OCI-LY1 (cell line): ENCODE data around the gene NTPCR.

Experiments
- H2AFZ ChIP-seq: fragments of 200-600 bp; sonication (generic), shearing (Covaris generic); 2 replicates; pipeline ENCODE4 v1.6.0; 2014; ENCODE audit warnings: antibody characterized with exemption, mild to moderate bottlenecking, low read length
- H3F3A ChIP-seq: fragments of 200-600 bp; sonication (generic), shearing (Covaris generic); 2 replicates; pipeline ENCODE4 v1.6.0; 2014; ENCODE audit warnings: mild to moderate bottlenecking, antibody characterized with exemption, low read length, moderate library complexity; ENCODE audit not compliant: insufficient read depth
- H3K27ac ChIP-seq: fragments of 200-600 bp; sonication (generic); 2 replicates; pipeline ENCODE4 v1.5.1; 2014; ENCODE audit warnings: low read length, mixed run types, mild to moderate bottlenecking, low read depth; ENCODE audit not compliant: poor library complexity, severe bottlenecking
- H3K27me3 ChIP-seq: fragments of 200-600 bp; sonication (generic); 2 replicates; pipeline ENCODE4 v1.6.0; 2014; ENCODE audit warnings: antibody characterized with exemption, mild to moderate bottlenecking, low read length, moderate library complexity; ENCODE audit not compliant: insufficient read depth
- H3K36me3 ChIP-seq: fragments of 200-600 bp; sonication (generic); 2 replicates; pipeline ENCODE4 v1.6.1; 2014; ENCODE audit warnings: mild to moderate bottlenecking, antibody characterized with exemption, low read length, moderate library complexity, mixed read lengths; ENCODE audit not compliant: insufficient read depth
- H3K4me1 ChIP-seq: fragments of 200-600 bp; sonication (generic); 2 replicates; pipeline ENCODE4 v1.5.1; 2014; ENCODE audit warnings: mild to moderate bottlenecking, low read length, moderate library complexity; ENCODE audit not compliant: insufficient read depth, severe bottlenecking
- H3K4me2 ChIP-seq: fragments of 200-600 bp; sonication (generic), shearing (Covaris generic); 2 replicates; pipeline ENCODE4 v1.6.1; 2014; ENCODE audit warnings: low read length
- H3K4me3 ChIP-seq: fragments of 200-600 bp; sonication (generic); 2 replicates; pipeline ENCODE4 v1.5.1; 2014; ENCODE audit warnings: low read length, low read depth, mild to moderate bottlenecking, mixed read lengths; ENCODE audit not compliant: poor library complexity, severe bottlenecking
- H3K79me2 ChIP-seq: fragments of 200-600 bp; shearing (Covaris generic); 2 replicates; pipeline ENCODE4 v1.6.1; 2016; ENCODE audit warnings: mixed run types, low read length, mixed read lengths; ENCODE audit not compliant: insufficient read depth
- H3K9ac ChIP-seq: fragments of 200-600 bp; sonication (generic), shearing (Covaris generic); 2 replicates; pipeline ENCODE4 v1.6.1; 2014; ENCODE audit warnings: mild to moderate bottlenecking, low read length, mixed read lengths
- H3K9me2 ChIP-seq: fragments of 200-600 bp; sonication (generic), shearing (Covaris generic); 2 replicates; pipeline ENCODE4 v1.6.1; 2014; ENCODE audit warnings: low read depth, mild to moderate bottlenecking, low read length, mixed read lengths
- H3K9me3 ChIP-seq: fragments of 200-600 bp; shearing (Covaris generic); 2 replicates; pipeline ENCODE4 v1.6.1; 2014; ENCODE audit warnings: low read length, mixed read lengths
- H4K20me1 ChIP-seq: fragments of 200-600 bp; sonication (generic), shearing (Covaris generic); 2 replicates; pipeline ENCODE4 v1.6.0; 2016; ENCODE audit warnings: mild to moderate bottlenecking, low read length; ENCODE audit not compliant: insufficient read depth
- CTCF ChIP-seq: fragments of 200-600 bp; sonication (generic), shearing (Covaris generic); IDR thresholded peaks from 2 replicates; pipeline ENCODE4 v1.5.1; 2017; ENCODE audit warnings: mild to moderate bottlenecking, antibody characterized with exemption, low read length, moderate library complexity, mixed read lengths
- EZH2 ChIP-seq: fragments of 200-600 bp; sonication (generic), shearing (Covaris generic); IDR thresholded peaks from 2 replicates; pipeline ENCODE4 v1.8.0; 2017; ENCODE audit warnings: borderline replicate concordance, mixed run types, mild to moderate bottlenecking, antibody characterized with exemption, low read length, moderate library complexity, mixed read lengths

NTPCR gene

GRCh38 chr1:232987774-232988140, 37.3 kb downstream of the NTPCR start:
- no peaks in the 10 kb centered on the region for H4K20me1 ChIP-seq

GRCh38 chr1:232988572-232989040, 38.2 kb downstream of the NTPCR start:
- Histone ChIP-seq H2AFZ (no peak overlapping the region), H3K9me3 (0 out of 2 replicates have a peak, but pooled peaks cover under 1% of the 10 kb centered on the region), H3K9me2 (no peaks in the 10 kb centered on the region), H3K9ac (no peak overlapping the region), H3K4me1 (no peaks in the 10 kb centered on the region), H3K36me3 (no peaks in the 10 kb centered on the region), H3K4me3 (no peak overlapping the region), H3K27ac (no peak overlapping the region), H4K20me1 (no peaks in the 10 kb centered on the region), H3K4me2 (no peak overlapping the region), H3K27me3 (no peaks in the 10 kb centered on the region), H3K79me2 (no peaks in the 10 kb centered on the region), H3F3A (no peaks in the 10 kb centered on the region)
- TF ChIP-seq EZH2 (no peak), CTCF (no peak)

More at GRCh38 chr1:232987774-232988140, 37.3 kb downstream of the NTPCR start:
- TF ChIP-seq CTCF (no peak), EZH2 (no peak)
- no peak overlapping the region for H3K9ac ChIP-seq
- no peak overlapping the region for H3K4me2 ChIP-seq
- H3K79me2 ChIP-seq, result no peaks in the 10 kb centered on the region
- no peaks in the 10 kb centered on the region for H3K9me3 ChIP-seq
- H3K9me2 ChIP-seq, result no peaks in the 10 kb centered on the region
- H3K36me3 ChIP-seq, result no peaks in the 10 kb centered on the region
- no peak overlapping the region for H3K27ac ChIP-seq
- H3F3A ChIP-seq, result no peaks in the 10 kb centered on the region
- H3K4me1 ChIP-seq, result no peaks in the 10 kb centered on the region
- no peak overlapping the region for H2AFZ ChIP-seq
- no peaks in the 10 kb centered on the region for H3K27me3 ChIP-seq
- no peak overlapping the region for H3K4me3 ChIP-seq

- Histone ChIP-seq H3K36me3 (no peaks in the 10 kb centered on the region), H4K20me1 (no peaks in the 10 kb centered on the region), H3K4me1 (no peaks in the 10 kb centered on the region), H3K9me3 (0 out of 2 replicates have a peak, but pooled peaks cover 2% of the 10 kb centered on the region), H3K27me3 (no peaks in the 10 kb centered on the region), H3K4me2 (no peak overlapping the region), H2AFZ (no peak overlapping the region), H3K9ac (no peak overlapping the region), H3K79me2 (no peaks in the 10 kb centered on the region), H3K9me2 (no peaks in the 10 kb centered on the region), H3K27ac (no peak overlapping the region), H3K4me3 (no peak overlapping the region), H3F3A (no peaks in the 10 kb centered on the region)
- TF ChIP-seq CTCF, result no peak
- TF ChIP-seq EZH2, result no peak
Measured at GRCh38 chr1:232990176-232991128, 40.0 kb downstream of the NTPCR start.
